Testis (tissue), 2 donors: ENCODE data around the gene EYA2.

Experiments
- CTCF ChIP-seq, 3 experiments: fragments of 450-650 bp in 2 of 3; fragments of 200-600 bp in 1 of 3; sonication (generic) in 1 of 3; IDR thresholded peaks; one replicate each; pipeline ENCODE4 v1.5.1; 2016 to 2019; ENCODE audit warnings: antibody characterized with exemption in 3 of 3, mild to moderate bottlenecking in 2 of 3, moderate library complexity in 1 of 3
- POLR2A ChIP-seq: fragments of 450-650 bp; IDR thresholded peaks from one replicate; pipeline ENCODE4 v1.6.1; 2017; ENCODE audit warnings: antibody characterized with exemption, mild to moderate bottlenecking, moderate library complexity

GRCh38 chr20:47213966-47214365 is 319.3 kb downstream of the EYA2 start:
- TF ChIP-seq CTCF (IDR thresholded peaks at IDR 0.05) (no peak), POLR2A (no peak)
